ENCODE measurements around the gene UROD.
"Not testable (repeated sequence)": the region's sequence is repeated elsewhere in the genome, so short reads cannot be mapped to it uniquely, and the experiment has no call there.

The UROD gene

GRCh38 chr1:45043094-45043493 is 31.0 kb downstream of the UROD start:
- no peak for DNase-seq

GRCh38 chr1:45044916-45045315 is 32.9 kb downstream of the UROD start:
- no peak for DNase-seq

GRCh38 chr1:45047032-45047431 is 35.0 kb downstream of the UROD start:
- no peak for DNase-seq

- no peak for DNase-seq
Measured at GRCh38 chr1:45051005-45051772, 39.1 kb downstream of the UROD start.

- DNase-seq = no peak
Measured at GRCh38 chr1:45057542-45057941, 45.5 kb downstream of the UROD start.

- no peak for DNase-seq
Measured at GRCh38 chr1:45059829-45060228, 47.8 kb downstream of the UROD start.

- DNase-seq = not testable (repeated sequence)
Measured at GRCh38 chr1:45062463-45062862, 50.4 kb downstream of the UROD start.

- no peak for DNase-seq
Measured at GRCh38 chr1:45065083-45065482, 53.0 kb downstream of the UROD start.
